Prostate gland (tissue), 2 donors: ENCODE results near the gene CS. TPM values are rescaled to one million over a fixed set of nuclear protein-coding genes. Genes with fewer than 3 reads are reported as not detected.
"Not testable (repeated sequence)": the region's sequence is repeated elsewhere in the genome, so short reads cannot be mapped to it uniquely, and the experiment has no call there.

ENCODE experiments used
- DNase-seq: peaks from one replicate; pipeline ENCODE4 v3.0.0-alpha.2; 2019; ENCODE audit warnings: low spot score
- H3K27ac ChIP-seq, 2 donors: fragments of 200-600 bp; sonication (generic); 2 replicates each; pipeline ENCODE4 v1.5.1; 2017 to 2019
- H3K27me3 ChIP-seq: fragments of 200-600 bp; sonication (generic); replicated peaks from 2 replicates; pipeline ENCODE4 v1.5.1; 2019; ENCODE audit not compliant: insufficient read depth
- H3K36me3 ChIP-seq, 2 donors: fragments of 200-600 bp; sonication (generic); 1 replicate in 1 of 2; 2 replicates in 1 of 2; pipeline versions ENCODE4 v1.5.1 to v1.8.1; 2017 to 2019
- H3K4me1 ChIP-seq: fragments of 200-600 bp; sonication (generic); replicated peaks from 2 replicates; pipeline ENCODE4 v1.5.1; 2019
- H3K4me3 ChIP-seq, 2 donors: fragments of 200-600 bp; sonication (generic); 2 replicates each; pipeline ENCODE4 v1.5.1; 2017 to 2019
- H3K9me3 ChIP-seq: fragments of 200-600 bp; sonication (generic); 2 replicates; pipeline ENCODE4 v1.5.1; 2017
- POLR2A ChIP-seq: fragments of 450-650 bp; IDR thresholded peaks from one replicate; pipeline ENCODE4 v1.6.1; 2016; ENCODE audit warnings: antibody characterized with exemption, mild to moderate bottlenecking
- POLR2AphosphoS5 ChIP-seq: sonication (generic); formaldehyde crosslinking; IDR thresholded peaks from one replicate; pipeline ENCODE4 v1.6.1; 2017; ENCODE audit warnings: antibody characterized with exemption
- WGBS: methylation state at CpG from one replicate; pipeline ENCODE4 v1.1.5; 2018; 5-methylcytosine and 5-hydroxymethylcytosine counted together
- intact Hi-C: fragments of 100-400 bp; cut with DNase I; formaldehyde crosslinking; loops from one replicate; pipeline ENCODE4 v1.14.2; 2022
- total RNA-seq, 2 donors: library from RNA; depleted of rRNA; stranded (reverse); fragments of >200 nt; gene quantifications; one replicate each; pipeline ENCODE4 v1.1.0, GENCODE V29; 2016
- TF ChIP-seq, protein P1 (sequence below), 4 experiments: fragments of 200-600 bp in 2 of 4; fragments of 450-650 bp in 2 of 4; sonication (generic) in 2 of 4; IDR thresholded peaks; 1 replicate in 3 of 4; 2 replicates in 1 of 4; pipeline ENCODE4 v1.5.1; 2016 to 2019; ENCODE audit warnings: antibody characterized with exemption in 4 of 4, mild to moderate bottlenecking in 2 of 4, moderate library complexity in 2 of 4

CS gene
- total RNA-seq, 2 donors from 2014 or later = 106 to 110 TPM

DNA sequence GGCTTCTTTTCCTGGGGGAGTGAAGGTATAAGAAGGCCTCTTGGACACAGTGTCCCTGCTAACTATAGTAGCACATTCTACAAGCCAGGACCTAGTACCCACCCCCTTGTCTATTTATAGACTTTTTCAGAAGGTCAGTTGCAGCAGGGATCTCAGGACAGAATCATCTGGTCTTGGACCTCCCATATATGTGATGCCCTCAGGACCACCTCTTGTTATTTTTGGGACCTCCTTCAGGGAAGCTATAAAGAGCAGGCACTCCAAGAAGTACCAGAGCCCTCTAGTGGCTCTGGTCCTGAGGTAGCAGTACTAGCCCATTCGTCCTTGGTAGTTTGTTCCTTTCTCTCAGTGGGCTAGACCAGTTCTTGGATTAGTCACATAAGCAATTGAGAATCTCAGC, 29.1 kb downstream of the CS start:
- WGBS = 21% methylated on average over 1 of the region's 1 CpG
- Histone ChIP-seq H3K27ac (no peak overlapping the region), H3K27me3 (no peaks in the 10 kb centered on the region), H3K4me3 (no peak overlapping the region), H3K4me1 (peaks cover 4% of the 10 kb centered on the region), H3K36me3 (peaks cover 5 to 12% of the 10 kb centered on the region in 2 donors), H3K9me3 (no peaks in the 10 kb centered on the region)
- intact Hi-C loops = no loop called here
- no peak for DNase-seq
- TF ChIP-seq, protein P1, sequence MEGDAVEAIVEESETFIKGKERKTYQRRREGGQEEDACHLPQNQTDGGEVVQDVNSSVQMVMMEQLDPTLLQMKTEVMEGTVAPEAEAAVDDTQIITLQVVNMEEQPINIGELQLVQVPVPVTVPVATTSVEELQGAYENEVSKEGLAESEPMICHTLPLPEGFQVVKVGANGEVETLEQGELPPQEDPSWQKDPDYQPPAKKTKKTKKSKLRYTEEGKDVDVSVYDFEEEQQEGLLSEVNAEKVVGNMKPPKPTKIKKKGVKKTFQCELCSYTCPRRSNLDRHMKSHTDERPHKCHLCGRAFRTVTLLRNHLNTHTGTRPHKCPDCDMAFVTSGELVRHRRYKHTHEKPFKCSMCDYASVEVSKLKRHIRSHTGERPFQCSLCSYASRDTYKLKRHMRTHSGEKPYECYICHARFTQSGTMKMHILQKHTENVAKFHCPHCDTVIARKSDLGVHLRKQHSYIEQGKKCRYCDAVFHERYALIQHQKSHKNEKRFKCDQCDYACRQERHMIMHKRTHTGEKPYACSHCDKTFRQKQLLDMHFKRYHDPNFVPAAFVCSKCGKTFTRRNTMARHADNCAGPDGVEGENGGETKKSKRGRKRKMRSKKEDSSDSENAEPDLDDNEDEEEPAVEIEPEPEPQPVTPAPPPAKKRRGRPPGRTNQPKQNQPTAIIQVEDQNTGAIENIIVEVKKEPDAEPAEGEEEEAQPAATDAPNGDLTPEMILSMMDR (IDR thresholded peaks at IDR 0.05) = peak in 1 of 4 experiments; percentile 16
- no peak for TF ChIP-seq POLR2A

DNA sequence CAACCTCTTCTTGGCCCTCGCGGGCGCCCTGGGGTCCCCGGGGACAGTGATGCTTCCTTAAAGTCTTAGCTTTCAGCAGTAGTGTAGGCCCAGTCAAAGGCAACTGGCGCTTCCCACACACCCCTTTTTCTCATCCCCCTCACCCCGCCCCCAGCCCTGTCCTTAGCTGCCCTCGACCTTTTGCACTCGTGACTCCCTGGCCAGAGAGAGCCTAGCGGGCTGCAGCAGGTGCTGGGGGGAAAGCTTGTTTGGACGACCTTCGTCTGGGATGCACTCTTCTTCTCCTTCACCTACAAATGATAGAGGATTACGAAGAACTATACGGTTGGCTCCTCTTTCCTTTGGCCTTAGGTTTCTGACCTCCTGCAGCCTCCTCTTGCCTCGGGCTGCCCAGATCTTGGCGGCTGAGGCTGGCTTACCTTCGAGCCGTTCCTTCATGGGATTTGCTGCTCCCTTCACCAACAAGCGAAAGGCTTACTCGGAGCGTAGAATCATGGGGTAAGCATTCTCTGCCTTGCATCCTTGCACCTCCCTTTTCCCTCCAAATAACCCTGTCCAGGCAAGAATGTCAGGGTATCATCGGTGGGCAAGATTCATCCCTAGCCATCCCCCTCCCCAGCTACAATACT, 32.6 kb downstream of the CS start:
- no peak for TF ChIP-seq POLR2A
- TF ChIP-seq POLR2AphosphoS5 = no peak
- TF ChIP-seq, protein P1 (IDR thresholded peaks at IDR 0.05) = no peak
- H3K36me3 ChIP-seq = no peaks in the 10 kb centered on the region
- intact Hi-C loops = no loop called here
- no peaks in the 10 kb centered on the region for H3K9me3 ChIP-seq
- WGBS = 27% methylated on average over 21 of the region's 21 CpGs
- no peak for DNase-seq
- H3K27me3 ChIP-seq = no peaks in the 10 kb centered on the region
- peaks cover 4% of the 10 kb centered on the region for H3K4me1 ChIP-seq
- peak overlapping the region; percentile 91 to 93 for H3K27ac ChIP-seq
- H3K4me3 ChIP-seq = peak overlapping the region; percentile 56 to 75

DNA sequence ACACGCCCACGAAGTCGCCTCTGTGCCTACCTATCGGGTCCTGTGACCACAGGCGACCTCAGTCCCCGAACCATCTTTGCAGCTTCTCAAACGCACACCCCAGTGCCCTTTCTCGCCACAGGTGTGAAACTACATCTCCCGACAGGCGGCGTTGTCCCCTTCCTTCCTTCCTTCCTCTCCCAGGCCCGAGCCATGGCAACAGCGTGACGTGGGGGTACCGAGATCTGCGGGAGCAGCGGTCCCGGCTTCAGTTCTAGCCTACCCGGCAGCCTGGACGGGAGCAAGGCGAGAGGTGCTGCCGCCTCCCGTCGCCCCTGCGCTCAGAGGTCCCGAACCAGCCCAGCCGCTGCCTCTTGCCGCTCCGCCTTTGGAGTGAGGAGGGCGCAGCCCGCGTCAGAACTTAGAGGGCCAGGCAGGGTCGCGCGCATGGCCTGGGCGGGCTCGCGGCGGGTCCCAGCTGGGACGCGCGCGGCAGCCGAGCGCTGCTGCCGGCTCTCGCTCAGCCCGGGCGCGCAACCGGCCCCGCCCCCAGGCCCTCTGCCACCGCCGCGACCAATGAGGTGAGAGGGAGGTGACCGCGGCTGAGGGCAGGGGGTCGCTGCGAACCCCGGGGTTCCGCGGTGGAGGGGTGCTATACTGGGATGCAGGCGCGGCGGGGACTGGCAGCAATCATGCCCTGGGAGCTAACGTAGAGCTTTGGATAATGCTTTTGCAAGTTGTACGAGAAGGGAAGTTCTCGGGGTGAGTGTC, 33.3 kb downstream of the CS start, which contains the start of gene COQ10A:
Gene COQ10A, plus strand, starts transcription at position 250 of the 750 bp plus-strand sequence. Its CDS starts 177 bp downstream, at position 427.
- no peaks in the 10 kb centered on the region for H3K36me3 ChIP-seq
- DNase-seq = peak; percentile 90
- WGBS = under 1% methylated on average over 59 of the region's 68 CpGs
- peak within 1 kb of the TSS; percentile 91 to 93 for H3K27ac ChIP-seq
- peaks cover 4% of the 10 kb centered on the region for H3K4me1 ChIP-seq
- TF ChIP-seq, protein P1 (IDR thresholded peaks at IDR 0.05) = peak; percentile 25 to 85 (median 70)
- TF ChIP-seq POLR2A (peak; percentile 81), POLR2AphosphoS5 (peak; percentile 92)
- H3K27me3 ChIP-seq = no peaks in the 10 kb centered on the region
- H3K4me3 ChIP-seq = peak within 1 kb of the TSS; percentile 56 to 75
- H3K9me3 ChIP-seq = no peaks in the 10 kb centered on the region
- intact Hi-C loops = no loop called here

DNA sequence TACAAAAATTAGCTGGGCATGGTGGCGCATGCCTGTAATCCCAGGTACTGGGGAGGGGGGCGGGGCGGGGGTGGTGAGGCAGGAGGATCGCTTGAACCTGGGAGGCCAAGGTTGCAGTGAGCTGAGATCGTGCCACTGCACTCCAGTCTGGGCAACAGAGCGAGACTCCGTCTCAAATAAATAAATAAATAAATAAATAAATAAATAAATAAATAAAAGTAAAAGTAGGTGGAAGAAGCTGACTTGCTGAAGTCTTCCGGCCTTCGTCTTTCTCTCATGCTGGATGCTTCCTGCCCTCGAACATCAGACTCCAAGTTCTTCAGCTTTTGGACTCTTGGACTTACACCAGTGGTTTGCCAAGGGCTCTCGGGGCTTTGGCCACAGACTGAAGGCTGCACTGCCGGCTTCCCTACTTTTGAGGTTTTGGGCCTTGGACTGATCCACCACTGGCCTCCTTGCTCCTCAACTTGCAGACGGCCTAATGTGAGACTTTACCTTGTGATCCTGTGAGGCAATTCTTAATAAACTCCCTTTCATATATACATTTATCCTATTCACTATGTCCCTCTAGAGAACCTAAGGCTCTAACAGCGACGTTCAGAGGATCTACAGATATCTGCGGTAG, 34.0 kb downstream of the CS start:
- H3K4me1 ChIP-seq = not testable (repeated sequence)

DNA sequence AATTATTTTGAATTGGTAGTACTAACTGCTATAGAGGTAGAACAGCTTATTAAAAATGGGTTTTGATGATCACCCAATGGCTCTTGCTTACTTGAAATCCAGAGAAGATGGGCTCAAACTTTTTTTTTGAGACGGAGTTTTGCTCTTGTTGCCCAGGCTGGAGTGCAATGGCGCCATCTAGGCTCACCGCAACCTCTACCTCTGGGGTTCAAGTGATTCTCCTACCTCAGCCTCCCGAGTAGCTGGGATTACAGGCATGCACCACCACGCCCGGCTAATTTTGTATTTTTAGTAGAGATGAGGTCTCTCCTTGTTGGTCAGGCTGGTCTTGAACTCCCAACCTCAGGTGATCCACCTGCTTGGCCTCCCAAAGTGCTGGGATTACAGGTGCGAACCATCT, 37.2 kb downstream of the CS start:
- not testable (repeated sequence) for H3K9me3 ChIP-seq, H3K4me1 ChIP-seq

More for the DNA sequence above, 34.0 kb downstream of the CS start:
- Histone ChIP-seq H3K4me3 (peak overlapping the region; percentile 56 to 75), H3K27ac (peak overlapping the region; percentile 91 to 93)
- WGBS = 59% methylated on average over 16 of the region's 16 CpGs
- DNase-seq, intact Hi-C loops, H3K36me3 ChIP-seq, H3K27me3 ChIP-seq, H3K9me3 ChIP-seq: not testable (repeated sequence)

More for the DNA sequence above, 37.2 kb downstream of the CS start:
- intact Hi-C loops, H3K4me3 ChIP-seq, DNase-seq, H3K27ac ChIP-seq, H3K27me3 ChIP-seq, H3K36me3 ChIP-seq: not testable (repeated sequence)
- WGBS = 88% methylated on average over 7 of the region's 7 CpGs
